SK-N-SH treated with all-trans-retinoic acid at 6 μM for 48 hours (cell line): ENCODE data around the gene SLC22A3.

Experiments used
- ATAC-seq: fragments of 200-7000 bp; cut with Tn5 transposase; 3 replicates; pipeline ENCODE4 v1.9.1; 2020; ENCODE audit warnings: mild to moderate bottlenecking, moderate library complexity
- ARNTL ChIP-seq: fragments of 450-650 bp; formaldehyde crosslinking; IDR thresholded peaks from 2 replicates; pipeline ENCODE4 v1.5.0; 2020; ENCODE audit warnings: low read depth, mild to moderate bottlenecking, moderate library complexity, borderline replicate concordance
- BACH2 ChIP-seq: fragments of 250-450 bp; sonication (Bioruptor Pico); IDR thresholded peaks from 2 replicates; pipeline ENCODE4 v1.9.0; 2021; ENCODE audit warnings: mild to moderate bottlenecking, borderline replicate concordance
- CSDC2 ChIP-seq: fragments of 250-450 bp; sonication (Bioruptor Pico); IDR thresholded peaks from 2 replicates; pipeline ENCODE4 v1.5.0; 2020; ENCODE audit warnings: mild to moderate bottlenecking, moderate library complexity
- ESRRG ChIP-seq: fragments of 250-450 bp; sonication (Bioruptor Pico); IDR thresholded peaks from 2 replicates; pipeline ENCODE4 v1.6.1; 2021; ENCODE audit warnings: mild to moderate bottlenecking
- GLIS3 ChIP-seq: fragments of 250-450 bp; sonication (Bioruptor Pico); IDR thresholded peaks from 2 replicates; pipeline ENCODE4 v1.5.0; 2020; ENCODE audit warnings: mild to moderate bottlenecking, moderate library complexity
- ISL1 ChIP-seq: fragments of 250-450 bp; sonication (Bioruptor Pico); IDR thresholded peaks from 2 replicates; pipeline ENCODE4 v2.1.2; 2022; ENCODE audit warnings: mild to moderate bottlenecking, moderate library complexity
- OSR1 ChIP-seq: fragments of 250-450 bp; sonication (Bioruptor Pico); IDR thresholded peaks from 2 replicates; pipeline ENCODE4 v1.8.0; 2022; ENCODE audit warnings: moderate library complexity, mild to moderate bottlenecking, inconsistent platforms
- POU6F1 ChIP-seq: fragments of 250-450 bp; sonication (Bioruptor Pico); IDR thresholded peaks from 2 replicates; pipeline ENCODE4 v1.8.0; 2021; ENCODE audit warnings: low read depth, mild to moderate bottlenecking, moderate library complexity, borderline replicate concordance
- PPARA ChIP-seq: fragments of 250-450 bp; sonication (Bioruptor Pico); IDR thresholded peaks from 2 replicates; pipeline ENCODE4 v1.5.0; 2020; ENCODE audit warnings: mild to moderate bottlenecking, borderline replicate concordance
- RARB ChIP-seq: fragments of 250-450 bp; sonication (Bioruptor Pico); IDR thresholded peaks from 2 replicates; pipeline ENCODE4 v1.8.0; 2021; ENCODE audit warnings: mild to moderate bottlenecking, moderate library complexity
- TCF4 ChIP-seq: fragments of 250-450 bp; sonication (Bioruptor Pico); IDR thresholded peaks from 2 replicates; pipeline ENCODE4 v1.8.0; 2021; ENCODE audit warnings: mild to moderate bottlenecking, moderate library complexity, borderline replicate concordance
- TOX ChIP-seq: fragments of 250-450 bp; sonication (Bioruptor Pico); IDR thresholded peaks from 2 replicates; pipeline ENCODE4 v1.8.0; 2021; ENCODE audit warnings: mild to moderate bottlenecking, moderate library complexity, borderline replicate concordance
- ZC3H10 ChIP-seq: fragments of 250-450 bp; sonication (Bioruptor Pico); IDR thresholded peaks from 2 replicates; pipeline ENCODE4 v1.5.1; 2021; ENCODE audit warnings: mild to moderate bottlenecking, moderate library complexity
- ZFP3 ChIP-seq: fragments of 250-450 bp; sonication (Bioruptor Pico); IDR thresholded peaks from 2 replicates; pipeline ENCODE4 v1.5.0; 2020; ENCODE audit warnings: mild to moderate bottlenecking, moderate library complexity
- ZFP30 ChIP-seq: fragments of 450-650 bp; formaldehyde crosslinking; IDR thresholded peaks from 2 replicates; pipeline ENCODE4 v1.5.0; 2022; ENCODE audit warnings: mild to moderate bottlenecking, moderate library complexity
- ZNF565 ChIP-seq: fragments of 450-650 bp; formaldehyde crosslinking; conservative IDR thresholded peaks from 2 replicates; pipeline ENCODE4 v1.5.0; 2020; ENCODE audit warnings: low read depth, mild to moderate bottlenecking, moderate library complexity
- ZNF70 ChIP-seq: fragments of 450-650 bp; formaldehyde crosslinking; IDR thresholded peaks from 2 replicates; pipeline ENCODE4 v1.5.0; 2020; ENCODE audit warnings: mild to moderate bottlenecking, moderate library complexity
- ZNF8 ChIP-seq: fragments of 450-650 bp; formaldehyde crosslinking; IDR thresholded peaks from 2 replicates; pipeline ENCODE4 v1.5.0; 2020; ENCODE audit warnings: mild to moderate bottlenecking, moderate library complexity
- TF ChIP-seq, protein P1 (sequence below): fragments of 250-450 bp; sonication (Bioruptor Pico); IDR thresholded peaks from 2 replicates; pipeline ENCODE4 v1.5.1; 2021; ENCODE audit warnings: mild to moderate bottlenecking, moderate library complexity
- TF ChIP-seq, protein P2 (sequence below): fragments of 250-450 bp; sonication (Bioruptor Pico); IDR thresholded peaks from 2 replicates; pipeline ENCODE4 v1.8.0; 2020; ENCODE audit warnings: mild to moderate bottlenecking, moderate library complexity, borderline replicate concordance
- TF ChIP-seq, protein P3 (sequence below): fragments of 250-450 bp; sonication (Bioruptor Pico); IDR thresholded peaks from 2 replicates; pipeline ENCODE4 v1.5.0; 2020; ENCODE audit warnings: mild to moderate bottlenecking, moderate library complexity
- TF ChIP-seq, protein P4 (sequence below): fragments of 250-450 bp; sonication (Bioruptor Pico); IDR thresholded peaks from 2 replicates; pipeline ENCODE4 v1.5.1; 2020; ENCODE audit warnings: low read depth, mild to moderate bottlenecking, moderate library complexity

SLC22A3 gene

DNA sequence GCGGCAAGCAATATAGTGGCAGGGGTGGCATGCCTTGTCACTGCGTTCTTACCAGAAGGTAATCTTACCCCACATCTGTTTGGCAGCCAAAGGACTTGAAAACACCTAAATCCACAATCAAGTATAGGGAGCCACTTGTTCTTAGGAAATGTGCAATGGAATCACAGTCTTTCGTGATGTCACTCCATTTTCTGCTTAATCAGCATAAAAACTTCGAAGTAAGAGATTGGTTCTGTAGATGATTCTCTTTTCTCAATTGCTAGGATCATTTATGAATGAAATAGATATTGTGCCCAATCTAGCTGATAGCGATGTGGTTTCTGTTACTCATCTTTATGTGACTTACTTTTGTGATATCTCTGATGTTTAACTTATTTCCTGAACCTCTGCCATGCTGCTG lies 89.0 kb downstream of the SLC22A3 start (continued):
- no peak for TF ChIP-seq TOX
- no peak for TF ChIP-seq ZFP3 (CRISPR knock-in tag)
- TF ChIP-seq OSR1: no peak
- TF ChIP-seq, protein P1, sequence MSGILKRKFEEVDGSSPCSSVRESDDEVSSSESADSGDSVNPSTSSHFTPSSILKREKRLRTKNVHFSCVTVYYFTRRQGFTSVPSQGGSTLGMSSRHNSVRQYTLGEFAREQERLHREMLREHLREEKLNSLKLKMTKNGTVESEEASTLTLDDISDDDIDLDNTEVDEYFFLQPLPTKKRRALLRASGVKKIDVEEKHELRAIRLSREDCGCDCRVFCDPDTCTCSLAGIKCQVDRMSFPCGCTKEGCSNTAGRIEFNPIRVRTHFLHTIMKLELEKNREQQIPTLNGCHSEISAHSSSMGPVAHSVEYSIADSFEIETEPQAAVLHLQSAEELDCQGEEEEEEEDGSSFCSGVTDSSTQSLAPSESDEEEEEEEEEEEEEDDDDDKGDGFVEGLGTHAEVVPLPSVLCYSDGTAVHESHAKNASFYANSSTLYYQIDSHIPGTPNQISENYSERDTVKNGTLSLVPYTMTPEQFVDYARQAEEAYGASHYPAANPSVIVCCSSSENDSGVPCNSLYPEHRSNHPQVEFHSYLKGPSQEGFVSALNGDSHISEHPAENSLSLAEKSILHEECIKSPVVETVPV (CRISPR knock-in tag): no peak
- TF ChIP-seq GLIS3: no peak

DNA sequence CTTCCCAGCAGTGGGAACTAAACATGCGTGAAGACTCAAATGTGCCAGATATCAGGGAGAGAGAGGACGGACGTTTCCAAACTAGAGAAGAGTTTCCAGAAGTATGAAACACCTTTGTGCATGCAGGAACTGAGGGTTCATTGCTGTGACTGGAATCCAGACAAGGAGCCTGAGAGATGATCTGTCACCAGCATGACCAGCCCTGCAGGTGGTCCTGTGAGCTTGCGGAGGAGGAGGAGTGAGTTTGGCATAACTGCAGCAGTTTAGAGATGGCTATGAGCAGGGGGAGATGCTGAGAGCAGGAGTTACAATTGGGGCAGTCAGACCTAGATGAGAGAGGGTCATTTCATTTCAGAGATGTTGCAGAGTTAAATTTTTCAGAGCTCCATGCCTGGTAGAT lies 89.6 kb downstream of the SLC22A3 start:
- no peak for ATAC-seq
- TF ChIP-seq, protein P1 (CRISPR knock-in tag): no peak
- TF ChIP-seq ZFP3 (CRISPR knock-in tag): no peak
- no peak for TF ChIP-seq POU6F1 (CRISPR knock-in tag)
- no peak for TF ChIP-seq ZNF565 (CRISPR knock-in tag)
- TF ChIP-seq RARB (CRISPR knock-in tag): no peak
- TF ChIP-seq ZNF8: no peak
- TF ChIP-seq, protein P2, sequence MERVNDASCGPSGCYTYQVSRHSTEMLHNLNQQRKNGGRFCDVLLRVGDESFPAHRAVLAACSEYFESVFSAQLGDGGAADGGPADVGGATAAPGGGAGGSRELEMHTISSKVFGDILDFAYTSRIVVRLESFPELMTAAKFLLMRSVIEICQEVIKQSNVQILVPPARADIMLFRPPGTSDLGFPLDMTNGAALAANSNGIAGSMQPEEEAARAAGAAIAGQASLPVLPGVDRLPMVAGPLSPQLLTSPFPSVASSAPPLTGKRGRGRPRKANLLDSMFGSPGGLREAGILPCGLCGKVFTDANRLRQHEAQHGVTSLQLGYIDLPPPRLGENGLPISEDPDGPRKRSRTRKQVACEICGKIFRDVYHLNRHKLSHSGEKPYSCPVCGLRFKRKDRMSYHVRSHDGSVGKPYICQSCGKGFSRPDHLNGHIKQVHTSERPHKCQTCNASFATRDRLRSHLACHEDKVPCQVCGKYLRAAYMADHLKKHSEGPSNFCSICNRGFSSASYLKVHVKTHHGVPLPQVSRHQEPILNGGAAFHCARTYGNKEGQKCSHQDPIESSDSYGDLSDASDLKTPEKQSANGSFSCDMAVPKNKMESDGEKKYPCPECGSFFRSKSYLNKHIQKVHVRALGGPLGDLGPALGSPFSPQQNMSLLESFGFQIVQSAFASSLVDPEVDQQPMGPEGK (CRISPR knock-in tag): no peak
- TF ChIP-seq, protein P3, sequence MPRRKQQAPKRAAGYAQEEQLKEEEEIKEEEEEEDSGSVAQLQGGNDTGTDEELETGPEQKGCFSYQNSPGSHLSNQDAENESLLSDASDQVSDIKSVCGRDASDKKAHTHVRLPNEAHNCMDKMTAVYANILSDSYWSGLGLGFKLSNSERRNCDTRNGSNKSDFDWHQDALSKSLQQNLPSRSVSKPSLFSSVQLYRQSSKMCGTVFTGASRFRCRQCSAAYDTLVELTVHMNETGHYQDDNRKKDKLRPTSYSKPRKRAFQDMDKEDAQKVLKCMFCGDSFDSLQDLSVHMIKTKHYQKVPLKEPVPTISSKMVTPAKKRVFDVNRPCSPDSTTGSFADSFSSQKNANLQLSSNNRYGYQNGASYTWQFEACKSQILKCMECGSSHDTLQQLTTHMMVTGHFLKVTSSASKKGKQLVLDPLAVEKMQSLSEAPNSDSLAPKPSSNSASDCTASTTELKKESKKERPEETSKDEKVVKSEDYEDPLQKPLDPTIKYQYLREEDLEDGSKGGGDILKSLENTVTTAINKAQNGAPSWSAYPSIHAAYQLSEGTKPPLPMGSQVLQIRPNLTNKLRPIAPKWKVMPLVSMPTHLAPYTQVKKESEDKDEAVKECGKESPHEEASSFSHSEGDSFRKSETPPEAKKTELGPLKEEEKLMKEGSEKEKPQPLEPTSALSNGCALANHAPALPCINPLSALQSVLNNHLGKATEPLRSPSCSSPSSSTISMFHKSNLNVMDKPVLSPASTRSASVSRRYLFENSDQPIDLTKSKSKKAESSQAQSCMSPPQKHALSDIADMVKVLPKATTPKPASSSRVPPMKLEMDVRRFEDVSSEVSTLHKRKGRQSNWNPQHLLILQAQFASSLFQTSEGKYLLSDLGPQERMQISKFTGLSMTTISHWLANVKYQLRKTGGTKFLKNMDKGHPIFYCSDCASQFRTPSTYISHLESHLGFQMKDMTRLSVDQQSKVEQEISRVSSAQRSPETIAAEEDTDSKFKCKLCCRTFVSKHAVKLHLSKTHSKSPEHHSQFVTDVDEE (CRISPR knock-in tag): no peak
- TF ChIP-seq ZNF70 (CRISPR knock-in tag): no peak
- TF ChIP-seq ZFP30 (CRISPR knock-in tag): no peak
- TF ChIP-seq ZC3H10 (CRISPR knock-in tag): no peak
- no peak for TF ChIP-seq GLIS3
- no peak for TF ChIP-seq BACH2 (CRISPR knock-in tag)
- TF ChIP-seq OSR1: no peak
- no peak for TF ChIP-seq TCF4 (CRISPR knock-in tag)
- no peak for TF ChIP-seq ESRRG (CRISPR knock-in tag)
- no peak for TF ChIP-seq CSDC2 (CRISPR knock-in tag)
- no peak for TF ChIP-seq ISL1 (CRISPR knock-in tag)

GRCh38 chr6:160438481-160438880 lies 90.3 kb downstream of the SLC22A3 start:
- no peak for ATAC-seq
- TF ChIP-seq, protein P2 (CRISPR knock-in tag): no peak
- no peak for TF ChIP-seq OSR1
- no peak for TF ChIP-seq BACH2 (CRISPR knock-in tag)
- TF ChIP-seq, protein P4, sequence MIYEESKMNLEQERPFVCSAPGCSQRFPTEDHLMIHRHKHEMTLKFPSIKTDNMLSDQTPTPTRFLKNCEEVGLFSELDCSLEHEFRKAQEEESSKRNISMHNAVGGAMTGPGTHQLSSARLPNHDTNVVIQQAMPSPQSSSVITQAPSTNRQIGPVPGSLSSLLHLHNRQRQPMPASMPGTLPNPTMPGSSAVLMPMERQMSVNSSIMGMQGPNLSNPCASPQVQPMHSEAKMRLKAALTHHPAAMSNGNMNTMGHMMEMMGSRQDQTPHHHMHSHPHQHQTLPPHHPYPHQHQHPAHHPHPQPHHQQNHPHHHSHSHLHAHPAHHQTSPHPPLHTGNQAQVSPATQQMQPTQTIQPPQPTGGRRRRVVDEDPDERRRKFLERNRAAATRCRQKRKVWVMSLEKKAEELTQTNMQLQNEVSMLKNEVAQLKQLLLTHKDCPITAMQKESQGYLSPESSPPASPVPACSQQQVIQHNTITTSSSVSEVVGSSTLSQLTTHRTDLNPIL (CRISPR knock-in tag): no peak
- no peak for TF ChIP-seq ARNTL (CRISPR knock-in tag)
- no peak for TF ChIP-seq ESRRG (CRISPR knock-in tag)
- TF ChIP-seq, protein P3 (CRISPR knock-in tag): no peak
- TF ChIP-seq PPARA (CRISPR knock-in tag): no peak
- TF ChIP-seq ZNF8: no peak
- TF ChIP-seq ZFP30 (CRISPR knock-in tag): no peak
- no peak for TF ChIP-seq TOX
- no peak for TF ChIP-seq TCF4 (CRISPR knock-in tag)
- TF ChIP-seq ZNF70 (CRISPR knock-in tag): no peak
- TF ChIP-seq, all 23 proteins: peak for 0
